ENCODE data around the gene RWDD3. TPM values are rescaled to one million over a fixed set of nuclear protein-coding genes. Genes with fewer than 3 reads are reported as not detected.

RWDD3 gene
- total and polyA plus RNA-seq, 2 experiments from 2014 or later, result 23.0 to 28.5 TPM

DNA sequence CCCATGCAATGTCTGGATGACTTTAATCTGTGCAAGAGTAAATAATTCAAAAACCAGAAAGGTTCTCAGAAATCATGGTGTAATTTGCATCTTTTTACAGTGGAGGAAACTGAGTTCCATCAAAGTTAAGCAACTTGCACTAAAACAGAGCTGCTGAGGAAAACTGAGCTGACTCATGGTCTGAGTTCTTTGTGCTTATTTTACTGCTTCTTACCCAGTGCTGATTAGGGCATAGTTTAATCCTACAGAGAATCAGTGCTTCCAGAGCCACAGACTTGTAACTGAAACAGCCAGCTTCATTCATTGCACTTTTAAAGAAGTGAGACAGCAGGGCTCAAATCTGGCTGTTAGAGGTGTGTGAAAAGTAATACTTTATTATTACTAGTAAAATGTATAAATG lies 10.9 kb upstream of the RWDD3 start:
- Histone ChIP-seq H3K9me2 (replicated peaks; ENCODE audit: insufficient read depth) (no peaks in the 10 kb centered on the region), H2AFZ (no peak overlapping the region), H3K79me2 (no peaks in the 10 kb centered on the region), H3K27me3 (no peaks in the 10 kb centered on the region), H3K27ac (no peak overlapping the region), H3K4me2 (no peak overlapping the region), H3K9me3 (ENCODE audit: low read depth) (no peaks in the 10 kb centered on the region), H3K4me3 (no peak overlapping the region), H4K20me1 (ENCODE audit: insufficient read depth, poor library complexity, severe bottlenecking) (no peaks in the 10 kb centered on the region), H3K4me1 (ENCODE audit: insufficient read depth) (no peaks in the 10 kb centered on the region), H3K36me3 (replicated peaks; ENCODE audit: insufficient read depth, low read depth) (no peaks in the 10 kb centered on the region)
- DNase-seq (ENCODE audit: low spot score), result peak; percentile 44
- no peak for TF ChIP-seq EZH2 (IDR thresholded peaks at IDR 0.05; ENCODE audit: borderline replicate concordance)
- TF ChIP-seq EZH2phosphoT487 (IDR thresholded peaks at IDR 0.05; ENCODE audit: low read depth, severe bottlenecking, unreplicated experiment), result no peak
- TF ChIP-seq, protein P1, sequence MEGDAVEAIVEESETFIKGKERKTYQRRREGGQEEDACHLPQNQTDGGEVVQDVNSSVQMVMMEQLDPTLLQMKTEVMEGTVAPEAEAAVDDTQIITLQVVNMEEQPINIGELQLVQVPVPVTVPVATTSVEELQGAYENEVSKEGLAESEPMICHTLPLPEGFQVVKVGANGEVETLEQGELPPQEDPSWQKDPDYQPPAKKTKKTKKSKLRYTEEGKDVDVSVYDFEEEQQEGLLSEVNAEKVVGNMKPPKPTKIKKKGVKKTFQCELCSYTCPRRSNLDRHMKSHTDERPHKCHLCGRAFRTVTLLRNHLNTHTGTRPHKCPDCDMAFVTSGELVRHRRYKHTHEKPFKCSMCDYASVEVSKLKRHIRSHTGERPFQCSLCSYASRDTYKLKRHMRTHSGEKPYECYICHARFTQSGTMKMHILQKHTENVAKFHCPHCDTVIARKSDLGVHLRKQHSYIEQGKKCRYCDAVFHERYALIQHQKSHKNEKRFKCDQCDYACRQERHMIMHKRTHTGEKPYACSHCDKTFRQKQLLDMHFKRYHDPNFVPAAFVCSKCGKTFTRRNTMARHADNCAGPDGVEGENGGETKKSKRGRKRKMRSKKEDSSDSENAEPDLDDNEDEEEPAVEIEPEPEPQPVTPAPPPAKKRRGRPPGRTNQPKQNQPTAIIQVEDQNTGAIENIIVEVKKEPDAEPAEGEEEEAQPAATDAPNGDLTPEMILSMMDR (IDR thresholded peaks at IDR 0.05; ENCODE audit: poor library complexity), result no peak

DNA sequence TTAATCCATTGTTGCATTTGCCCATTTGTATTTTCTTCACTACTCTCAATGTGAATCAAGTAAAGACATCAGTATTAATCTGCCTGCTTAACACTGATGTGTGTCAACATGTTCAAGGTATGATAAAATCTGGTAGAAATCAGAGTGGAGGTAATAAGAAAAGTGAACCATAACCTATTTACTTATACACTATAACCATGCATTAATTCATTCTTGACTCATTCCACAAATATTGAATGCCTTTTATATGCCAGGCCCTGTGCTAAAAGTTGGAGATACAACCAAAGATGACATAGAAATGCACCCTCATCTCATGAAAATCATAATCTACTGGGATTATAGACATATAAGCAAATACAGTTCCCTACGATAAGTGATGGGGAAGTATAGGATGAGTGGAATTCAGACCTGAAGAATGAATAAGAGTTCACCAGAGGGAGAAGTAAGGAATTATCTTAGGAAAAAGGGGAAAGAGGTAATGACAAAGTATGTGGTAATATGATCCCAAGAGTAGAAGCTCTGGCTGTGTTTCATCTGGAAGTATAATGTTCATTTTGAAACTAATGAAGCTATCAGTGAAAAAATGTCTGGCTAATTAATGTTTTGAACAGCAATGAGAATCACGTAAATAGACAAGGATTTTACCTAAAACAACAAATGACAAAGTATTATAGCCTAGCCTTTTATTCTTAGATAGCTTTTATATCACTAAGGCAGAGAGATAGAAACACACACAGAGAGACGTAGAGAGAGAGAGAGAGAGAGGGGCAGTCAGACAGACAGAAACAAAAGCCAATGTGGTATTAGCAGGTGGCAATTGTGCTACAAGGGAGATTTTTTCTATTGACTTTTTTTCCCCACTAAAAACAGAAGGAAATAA lies 7.0 kb upstream of the RWDD3 start:
- no peak overlapping the region for H3K4me3 ChIP-seq
- no peaks in the 10 kb centered on the region for H3K27me3 ChIP-seq
- H3K9me2 ChIP-seq (replicated peaks; ENCODE audit: insufficient read depth), result no peaks in the 10 kb centered on the region
- no peaks in the 10 kb centered on the region for H3K9me3 ChIP-seq (ENCODE audit: low read depth)
- H3K4me2 ChIP-seq, result no peak overlapping the region
- no peak overlapping the region for H2AFZ ChIP-seq
- 75% methylated on average over 3 of the region's 3 CpGs for WGBS (ENCODE audit: low lambda C conversion rate, missing lambda C conversion rate)
- no peaks in the 10 kb centered on the region for H4K20me1 ChIP-seq (ENCODE audit: insufficient read depth, poor library complexity, severe bottlenecking)
- TF ChIP-seq, protein P1 (IDR thresholded peaks at IDR 0.05; ENCODE audit: poor library complexity), result no peak
- no peak for TF ChIP-seq EZH2phosphoT487 (IDR thresholded peaks at IDR 0.05; ENCODE audit: low read depth, severe bottlenecking, unreplicated experiment)
- no peak for TF ChIP-seq EZH2 (IDR thresholded peaks at IDR 0.05; ENCODE audit: borderline replicate concordance)
- no peaks in the 10 kb centered on the region for H3K79me2 ChIP-seq
- DNase-seq (ENCODE audit: low spot score), result no peak
- no peaks in the 10 kb centered on the region for H3K36me3 ChIP-seq (replicated peaks; ENCODE audit: insufficient read depth, low read depth)
- H3K4me1 ChIP-seq (ENCODE audit: insufficient read depth), result no peaks in the 10 kb centered on the region
- H3K27ac ChIP-seq, result no peak overlapping the region

DNA sequence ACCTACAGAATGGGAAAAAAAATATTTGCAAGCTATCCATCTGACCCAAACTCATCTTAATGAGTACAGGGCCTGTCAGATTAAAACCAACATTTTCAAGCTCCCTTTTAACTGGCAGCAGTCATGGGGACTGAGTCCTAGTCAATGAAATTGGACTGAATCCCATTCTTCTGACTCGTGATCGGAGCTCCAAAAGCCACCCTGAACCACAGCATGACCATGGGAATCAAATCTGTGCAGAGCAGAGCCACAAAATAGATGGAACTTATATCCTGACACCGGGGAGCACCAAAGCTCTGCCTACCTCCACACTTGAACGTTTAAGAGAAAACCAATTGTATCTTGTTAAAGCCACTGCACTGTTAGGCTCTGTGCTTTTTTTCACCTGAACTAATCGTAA lies 5.0 kb upstream of the RWDD3 start:
- Histone ChIP-seq H3K36me3 (replicated peaks; ENCODE audit: insufficient read depth, low read depth) (no peaks in the 10 kb centered on the region), H3K4me1 (ENCODE audit: insufficient read depth) (peaks cover 9% of the 10 kb centered on the region), H3K4me2 (no peak overlapping the region), H3K9me2 (replicated peaks; ENCODE audit: insufficient read depth) (no peaks in the 10 kb centered on the region), H3K4me3 (no peak overlapping the region), H3K9me3 (ENCODE audit: low read depth) (no peaks in the 10 kb centered on the region), H3K27ac (no peak overlapping the region), H2AFZ (no peak overlapping the region), H4K20me1 (ENCODE audit: insufficient read depth, poor library complexity, severe bottlenecking) (no peaks in the 10 kb centered on the region), H3K79me2 (no peaks in the 10 kb centered on the region), H3K27me3 (no peaks in the 10 kb centered on the region)
- DNase-seq (ENCODE audit: low spot score), result no peak
- 95% methylated on average over 5 of the region's 5 CpGs for WGBS (ENCODE audit: low lambda C conversion rate, missing lambda C conversion rate)
- TF ChIP-seq EZH2 (IDR thresholded peaks at IDR 0.05; ENCODE audit: borderline replicate concordance) (no peak), EZH2phosphoT487 (IDR thresholded peaks at IDR 0.05; ENCODE audit: low read depth, severe bottlenecking, unreplicated experiment) (no peak)
- TF ChIP-seq, protein P1 (IDR thresholded peaks at IDR 0.05; ENCODE audit: poor library complexity), result no peak
